ENCODE data around the gene CT45A5.
"Not testable (repeated sequence)": the region's sequence is repeated elsewhere in the genome, so short reads cannot be mapped to it uniquely, and the experiment has no call there.

Gene CT45A5, protein sequence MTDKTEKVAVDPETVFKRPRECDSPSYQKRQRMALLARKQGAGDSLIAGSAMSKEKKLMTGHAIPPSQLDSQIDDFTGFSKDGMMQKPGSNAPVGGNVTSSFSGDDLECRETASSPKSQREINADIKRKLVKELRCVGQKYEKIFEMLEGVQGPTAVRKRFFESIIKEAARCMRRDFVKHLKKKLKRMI

DNA sequence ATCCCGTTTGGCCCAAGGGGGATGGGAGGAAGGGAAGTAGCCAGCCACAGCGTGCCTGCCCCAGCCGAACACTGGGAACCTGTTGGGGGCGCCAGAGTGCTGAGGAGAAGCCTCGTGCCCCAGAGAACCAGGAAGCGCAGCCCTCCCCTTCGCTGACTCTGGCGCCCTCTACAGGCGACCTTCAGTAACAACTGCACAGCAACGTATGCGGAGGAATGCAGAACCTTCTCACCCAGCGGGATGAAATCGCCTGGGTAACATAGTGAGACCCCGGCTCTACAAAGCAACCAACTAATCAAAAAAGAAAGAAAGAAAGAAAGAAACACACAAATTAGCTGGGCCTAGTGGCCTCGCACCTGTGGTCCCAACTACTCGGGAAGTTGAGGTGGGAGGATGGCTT, at the start of gene CT45A5:
Gene CT45A5 (minus strand): TSS at position 101 of the 400 bp plus-strand sequence. CDS start 3,774 bp downstream, outside the sequence.
- DNase-seq (ENCODE audit: low read depth): not testable (repeated sequence)

DNA sequence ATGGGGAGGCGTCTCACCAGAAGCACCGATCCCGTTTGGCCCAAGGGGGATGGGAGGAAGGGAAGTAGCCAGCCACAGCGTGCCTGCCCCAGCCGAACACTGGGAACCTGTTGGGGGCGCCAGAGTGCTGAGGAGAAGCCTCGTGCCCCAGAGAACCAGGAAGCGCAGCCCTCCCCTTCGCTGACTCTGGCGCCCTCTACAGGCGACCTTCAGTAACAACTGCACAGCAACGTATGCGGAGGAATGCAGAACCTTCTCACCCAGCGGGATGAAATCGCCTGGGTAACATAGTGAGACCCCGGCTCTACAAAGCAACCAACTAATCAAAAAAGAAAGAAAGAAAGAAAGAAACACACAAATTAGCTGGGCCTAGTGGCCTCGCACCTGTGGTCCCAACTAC, 34.6 kb upstream of the CT45A5 start, which contains the start of gene CT45A2:
Gene CT45A2 (minus strand): TSS at position 101 of the 400 bp plus-strand sequence. CDS start 3,747 bp downstream, outside the sequence.
- not testable (repeated sequence) for DNase-seq (ENCODE audit: low read depth)

DNA sequence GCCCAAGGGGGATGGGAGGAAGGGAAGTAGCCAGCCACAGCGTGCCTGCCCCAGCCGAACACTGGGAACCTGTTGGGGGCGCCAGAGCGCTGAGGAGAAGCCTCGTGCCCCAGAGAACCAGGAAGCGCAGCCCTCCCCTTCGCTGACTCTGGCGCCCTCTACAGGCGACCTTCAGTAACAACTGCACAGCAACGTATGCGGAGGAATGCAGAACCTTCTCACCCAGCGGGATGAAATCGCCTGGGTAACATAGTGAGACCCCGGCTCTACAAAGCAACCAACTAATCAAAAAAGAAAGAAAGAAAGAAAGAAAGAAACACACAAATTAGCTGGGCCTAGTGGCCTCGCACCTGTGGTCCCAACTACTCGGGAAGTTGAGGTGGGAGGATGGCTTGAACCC, 17.4 kb upstream of the CT45A5 start, which contains the start of gene CT45A6:
Gene CT45A6 (minus strand): TSS at position 101 of the 400 bp plus-strand sequence. CDS start 3,794 bp downstream, outside the sequence.
- not testable (repeated sequence) for DNase-seq (ENCODE audit: low read depth)

DNA sequence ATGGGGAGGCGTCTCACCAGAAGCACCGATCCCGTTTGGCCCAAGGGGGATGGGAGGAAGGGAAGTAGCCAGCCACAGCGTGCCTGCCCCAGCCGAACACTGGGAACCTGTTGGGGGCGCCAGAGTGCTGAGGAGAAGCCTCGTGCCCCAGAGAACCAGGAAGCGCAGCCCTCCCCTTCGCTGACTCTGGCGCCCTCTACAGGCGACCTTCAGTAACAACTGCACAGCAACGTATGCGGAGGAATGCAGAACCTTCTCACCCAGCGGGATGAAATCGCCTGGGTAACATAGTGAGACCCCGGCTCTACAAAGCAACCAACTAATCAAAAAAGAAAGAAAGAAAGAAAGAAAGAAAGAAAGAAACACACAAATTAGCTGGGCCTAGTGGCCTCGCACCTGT, 17.2 kb downstream of the CT45A5 start, which contains the start of gene CT45A3:
Gene CT45A3 (minus strand): TSS at position 101 of the 400 bp plus-strand sequence. CDS start 3,747 bp downstream, outside the sequence.
- not testable (repeated sequence) for DNase-seq (ENCODE audit: low read depth)

DNA sequence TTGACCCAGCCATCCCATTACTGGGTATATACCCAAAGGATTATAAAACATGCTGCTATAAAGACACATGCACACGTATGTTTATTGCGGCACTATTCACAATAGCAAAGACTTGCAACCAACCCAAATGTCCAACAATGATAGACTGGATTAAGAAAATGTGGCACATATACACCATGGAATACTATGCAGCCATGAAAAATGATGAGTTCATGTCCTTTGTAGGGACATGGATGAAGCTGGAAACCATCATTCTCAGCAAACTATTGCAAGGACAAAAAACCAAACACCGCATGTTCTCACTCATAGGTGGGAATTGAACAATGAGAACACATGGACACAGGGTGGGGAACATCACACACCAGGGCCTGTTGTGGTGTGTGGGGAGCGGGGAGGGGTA, 40.6 kb downstream of the CT45A5 start:
- DNase-seq (ENCODE audit: low read depth): not testable (repeated sequence)

DNA sequence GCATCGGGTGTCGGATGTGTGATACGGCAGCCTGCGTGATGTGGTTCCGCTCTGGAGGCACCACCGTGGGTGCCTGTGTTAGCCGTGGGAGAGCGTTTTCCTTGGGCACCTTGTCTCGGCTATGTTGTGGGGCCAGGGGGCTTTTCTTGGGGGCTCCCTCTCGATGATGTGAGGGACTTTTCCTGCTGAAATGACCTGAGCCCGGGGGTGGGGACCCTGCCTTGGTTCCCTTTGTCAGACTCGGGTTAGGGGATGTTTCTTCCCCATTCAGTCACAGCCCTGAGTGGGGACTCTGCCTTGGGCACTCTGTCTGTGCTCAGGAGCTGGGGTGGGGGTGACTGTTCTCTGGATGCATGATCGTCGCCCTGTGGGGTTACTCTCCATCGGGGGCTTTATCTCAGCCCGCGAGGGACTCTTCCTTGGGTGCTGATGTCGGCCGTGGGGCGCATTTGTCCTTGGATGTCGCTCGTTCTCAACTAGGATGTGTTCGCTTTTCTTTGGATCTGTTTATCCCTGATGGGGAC, 44.0 kb downstream of the CT45A5 start:
- no peak for DNase-seq (ENCODE audit: low read depth)

DNA sequence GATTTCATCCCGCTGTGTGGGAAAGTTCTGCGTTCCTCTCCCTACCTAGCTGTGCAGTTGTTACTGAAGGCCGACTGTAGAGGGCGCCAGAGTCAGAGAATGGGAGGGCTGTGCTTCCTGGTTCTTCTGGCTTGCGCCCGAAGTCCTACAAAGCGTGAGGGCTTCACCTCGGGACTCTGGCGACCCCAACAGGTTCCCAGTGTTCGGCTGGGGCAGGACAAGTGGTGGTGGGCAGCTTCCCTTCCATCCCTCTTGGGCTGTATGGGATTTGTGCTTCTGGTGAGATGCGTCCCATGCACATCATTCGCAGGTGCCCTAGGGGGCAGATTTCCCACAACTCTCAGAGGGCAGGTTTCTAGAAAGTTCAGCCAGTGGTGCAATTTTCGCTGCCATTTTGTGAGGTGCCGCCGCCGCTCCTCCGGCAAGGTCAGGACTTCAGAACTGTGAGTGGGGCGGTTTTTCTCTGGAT, 44.6 kb downstream of the CT45A5 start:
- no peak for DNase-seq (ENCODE audit: low read depth)

DNA sequence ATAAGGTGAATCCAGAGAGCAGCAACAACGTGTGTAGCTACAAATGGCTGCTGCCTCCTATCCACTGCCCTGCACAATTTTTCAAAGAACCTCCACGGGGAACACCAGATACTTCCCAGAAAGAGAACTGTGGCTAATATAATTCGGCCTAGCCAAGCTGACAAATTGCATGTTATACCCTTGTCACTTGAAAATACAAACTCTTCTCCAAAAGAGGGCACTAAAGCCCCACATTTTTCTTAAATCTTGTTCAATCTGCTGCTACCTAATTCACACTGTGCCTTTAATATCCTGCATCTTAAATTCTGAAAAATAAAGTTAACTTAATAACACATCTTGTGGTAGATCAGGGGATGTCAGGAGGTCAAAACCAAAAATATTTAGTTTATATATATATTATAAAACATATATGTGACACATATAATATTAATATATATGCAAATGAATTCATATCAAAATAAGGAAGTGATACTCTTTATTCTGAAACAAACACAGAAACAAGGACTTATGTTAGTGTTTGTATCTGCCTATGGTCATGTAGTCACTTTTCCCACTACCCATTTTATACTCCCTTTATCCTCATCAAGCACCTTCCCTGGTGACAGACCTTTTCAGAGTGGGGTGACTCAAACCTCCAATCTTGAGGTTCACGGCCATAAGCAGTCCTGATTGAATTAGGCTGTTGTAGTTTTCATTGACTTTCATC, 47.8 kb downstream of the CT45A5 start:
- no peak for DNase-seq (ENCODE audit: low read depth)

DNA sequence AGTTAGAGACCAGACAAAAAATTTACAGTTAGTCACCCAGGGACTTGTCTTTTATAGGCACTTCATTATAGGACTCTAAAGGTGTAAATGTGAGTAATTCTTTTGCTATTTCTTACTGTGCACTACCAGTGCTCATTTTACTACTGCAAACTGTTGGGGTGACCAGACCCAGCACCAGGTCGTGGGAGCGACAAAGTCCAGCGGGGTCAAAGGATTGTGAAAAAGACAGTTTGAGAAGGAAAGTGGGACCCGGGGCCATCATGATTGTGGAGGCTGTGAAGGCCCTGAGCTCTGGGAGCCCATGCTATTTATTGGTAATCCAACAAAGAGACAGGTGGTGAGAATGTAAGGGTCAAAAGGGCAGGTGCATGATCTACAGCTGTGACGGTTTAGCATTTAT, 50.6 kb downstream of the CT45A5 start:
- not testable (repeated sequence) for DNase-seq (ENCODE audit: low read depth)

Measured in iris pigment epithelial cell (primary cell).